NAMALWA (cell line): ENCODE results near the gene RCOR1.
"Not testable (repeated sequence)": the region's sequence is repeated elsewhere in the genome, so short reads cannot be mapped to it uniquely, and the experiment has no call there.

Source experiments
- DNase-seq: peaks from one replicate; pipeline ENCODE4 v3.0.0-alpha.2; 2015; ENCODE audit warnings: low spot score

RCOR1 gene

DNA sequence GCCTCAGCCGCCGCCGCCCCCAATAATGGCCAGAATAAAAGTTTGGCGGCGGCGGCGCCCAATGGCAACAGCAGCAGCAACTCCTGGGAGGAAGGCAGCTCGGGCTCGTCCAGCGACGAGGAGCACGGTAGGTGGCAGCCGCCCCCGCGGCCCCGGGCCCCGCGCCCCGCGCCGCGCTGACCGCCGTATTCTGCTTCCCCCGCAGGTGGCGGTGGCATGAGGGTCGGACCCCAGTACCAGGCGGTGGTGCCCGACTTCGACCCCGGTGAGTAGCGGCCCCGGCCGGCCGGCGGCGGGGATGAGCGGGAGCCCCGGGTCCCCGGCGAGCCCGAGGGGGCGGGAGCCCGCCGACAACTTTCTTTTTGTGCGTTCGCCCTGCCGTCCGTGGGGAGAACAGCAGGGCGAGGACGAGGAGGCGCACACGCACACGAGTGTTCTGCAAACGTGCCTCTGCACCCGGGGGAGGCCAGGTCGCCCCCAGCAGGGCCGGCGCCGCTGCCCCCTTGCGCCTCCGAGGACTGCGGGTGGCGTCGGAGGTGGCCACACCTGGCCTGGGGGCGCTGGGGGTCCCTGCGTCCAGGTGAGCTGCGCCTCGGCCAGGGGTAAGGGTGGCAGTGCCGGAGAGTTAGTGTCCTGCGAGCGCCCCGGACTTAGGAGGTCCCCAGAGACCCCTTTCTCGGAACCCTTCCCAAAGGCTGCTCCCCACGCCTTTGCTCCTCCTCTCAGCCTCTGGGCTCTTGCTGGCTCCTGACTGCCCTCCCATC lies 794 bp downstream of the RCOR1 start:
- peak; percentile 74 for DNase-seq

DNA sequence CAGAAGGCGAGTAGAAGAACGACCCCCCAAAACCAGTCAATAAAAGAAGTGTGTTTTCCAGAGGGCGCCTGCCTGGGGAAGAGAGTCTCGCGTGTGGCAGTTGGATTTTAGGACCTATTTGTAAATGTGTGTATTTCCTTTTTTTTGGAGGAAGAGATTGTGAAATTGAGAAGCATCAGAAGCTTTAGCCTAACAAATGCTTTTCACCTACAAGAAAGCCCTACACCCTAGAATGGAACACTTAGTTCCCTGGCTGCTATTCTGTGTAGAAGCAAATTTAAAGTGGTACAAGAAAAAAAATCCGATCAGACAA lies 1.3 kb downstream of the RCOR1 start:
- peak; percentile 53 for DNase-seq

DNA sequence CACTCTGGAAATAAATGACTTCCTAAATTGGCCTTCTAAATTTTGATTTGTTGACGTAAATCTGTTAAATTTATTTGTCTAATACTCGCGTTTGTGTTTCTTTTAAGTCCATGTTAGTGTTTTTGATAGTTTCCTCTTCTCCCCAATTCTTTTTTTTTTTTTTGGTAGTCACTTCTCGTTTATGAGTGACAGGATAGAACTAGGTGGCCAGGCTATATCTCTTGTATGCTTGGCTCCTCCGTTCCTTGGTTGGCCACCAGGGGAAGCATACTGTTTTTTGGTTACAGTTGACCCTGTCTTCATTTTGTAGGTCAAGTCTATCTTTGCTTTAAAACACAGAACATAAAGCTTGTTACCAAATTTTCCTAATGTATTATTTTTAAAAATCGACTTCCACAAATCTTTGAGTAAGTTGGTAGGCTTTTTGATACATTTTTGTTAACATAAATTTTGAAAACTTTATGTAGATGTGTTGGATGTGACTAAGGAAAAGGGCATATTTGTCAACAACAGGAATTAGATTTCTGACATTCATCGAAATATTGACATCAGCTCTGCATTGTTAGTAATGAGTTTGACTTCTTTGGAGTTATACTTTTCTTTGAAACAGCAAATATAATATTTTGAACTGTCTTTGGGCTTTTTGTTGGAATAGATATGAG lies 2.2 kb downstream of the RCOR1 start:
- peak; percentile 93 for DNase-seq

DNA sequence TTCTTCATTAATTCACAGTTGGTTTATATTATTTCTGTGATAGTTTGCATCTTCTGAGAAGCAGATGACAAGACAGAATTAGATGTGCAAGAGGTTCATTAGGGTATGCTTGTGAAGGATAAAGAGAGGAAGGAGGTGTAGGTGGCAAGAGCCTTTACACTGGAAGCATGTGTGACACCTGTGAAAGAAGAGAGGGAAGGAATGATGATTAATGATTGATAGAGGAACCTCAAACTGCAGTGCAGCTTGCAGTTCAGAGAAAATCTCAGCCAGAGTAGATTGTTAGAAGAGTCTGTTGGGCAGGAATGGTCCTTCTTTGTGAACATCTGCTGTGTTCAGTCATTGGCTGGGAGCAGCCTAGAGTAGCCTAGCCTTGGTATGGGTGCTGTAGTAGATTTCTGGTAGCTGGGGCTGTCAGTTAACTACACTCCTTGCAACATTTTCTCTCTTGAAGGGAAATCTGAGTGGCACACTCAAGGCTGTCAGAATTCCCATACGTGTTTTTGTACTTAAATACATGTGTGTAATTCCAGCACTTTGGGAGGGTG lies 9.0 kb downstream of the RCOR1 start:
- no peak for DNase-seq

DNA sequence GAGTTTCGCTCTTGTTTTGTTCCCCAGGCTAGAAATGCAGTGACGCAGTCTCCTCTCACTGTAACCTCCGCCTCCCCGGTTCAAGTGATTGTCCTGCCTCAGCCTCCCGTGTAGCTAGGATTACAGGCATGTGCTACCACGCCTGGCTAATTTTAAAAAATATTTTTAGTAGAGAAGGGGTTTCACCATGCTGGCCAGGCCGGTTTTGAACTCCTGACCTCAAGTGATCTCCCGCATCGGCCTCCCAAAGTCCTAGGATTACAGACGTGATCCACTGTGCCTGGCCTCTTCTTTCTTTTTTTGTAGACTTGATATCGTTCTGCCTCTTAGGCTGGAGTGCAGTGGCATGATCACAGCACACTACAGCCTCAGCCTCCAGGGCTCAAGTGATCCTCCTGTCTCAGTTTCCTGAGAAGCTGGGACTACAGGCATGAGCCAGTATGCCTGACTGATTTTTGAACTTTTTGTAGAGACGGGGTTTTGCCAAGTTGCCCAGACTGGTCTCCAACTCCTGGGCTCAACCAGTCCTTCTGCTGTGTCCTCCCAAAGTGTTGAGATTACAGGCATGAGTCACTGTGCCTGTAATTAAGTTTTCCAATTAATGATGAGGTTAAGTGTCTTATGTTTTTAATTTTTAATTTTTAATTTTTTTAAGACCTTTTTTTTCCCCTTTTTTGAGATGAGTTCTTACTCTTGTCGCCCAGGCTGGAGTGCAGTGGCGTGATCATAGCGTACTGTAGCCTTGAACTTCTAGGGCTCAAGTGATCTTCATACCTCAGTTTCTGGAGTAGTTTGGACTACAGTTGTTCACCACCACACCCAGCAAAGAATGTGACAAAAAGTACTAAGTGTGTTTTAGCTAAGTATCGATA lies 10.2 kb downstream of the RCOR1 start:
- DNase-seq, result no peak

DNA sequence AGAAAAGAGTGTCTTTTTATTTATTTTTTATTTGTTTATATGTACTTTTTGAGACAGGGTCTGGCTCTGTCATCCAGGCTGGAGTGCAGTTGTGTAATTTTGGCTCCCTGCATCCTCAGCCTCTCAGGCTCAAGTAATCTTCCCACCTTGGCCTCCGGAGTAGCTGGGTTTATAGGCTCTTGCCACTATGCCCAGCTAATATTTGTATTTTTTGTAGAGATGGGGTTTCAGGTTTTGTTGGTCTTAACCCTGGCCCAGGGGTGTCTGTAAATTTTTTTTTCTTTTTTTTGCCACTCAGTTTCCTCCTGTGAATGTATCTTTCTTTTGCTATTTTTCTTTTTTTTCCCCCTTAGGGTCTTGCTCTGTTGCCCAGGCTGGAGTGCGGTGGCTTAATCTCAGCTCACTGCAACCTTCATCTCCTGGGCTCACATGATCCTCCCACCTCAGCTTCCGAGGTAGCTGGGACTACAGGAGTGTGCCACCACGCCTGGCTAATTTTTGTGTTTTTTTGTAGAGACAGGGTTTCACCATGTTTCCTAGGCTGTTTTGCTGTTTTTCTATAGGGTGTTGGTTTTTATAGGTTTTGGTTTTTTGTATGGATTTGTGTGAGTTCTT lies 11.0 kb downstream of the RCOR1 start:
- no peak for DNase-seq

DNA sequence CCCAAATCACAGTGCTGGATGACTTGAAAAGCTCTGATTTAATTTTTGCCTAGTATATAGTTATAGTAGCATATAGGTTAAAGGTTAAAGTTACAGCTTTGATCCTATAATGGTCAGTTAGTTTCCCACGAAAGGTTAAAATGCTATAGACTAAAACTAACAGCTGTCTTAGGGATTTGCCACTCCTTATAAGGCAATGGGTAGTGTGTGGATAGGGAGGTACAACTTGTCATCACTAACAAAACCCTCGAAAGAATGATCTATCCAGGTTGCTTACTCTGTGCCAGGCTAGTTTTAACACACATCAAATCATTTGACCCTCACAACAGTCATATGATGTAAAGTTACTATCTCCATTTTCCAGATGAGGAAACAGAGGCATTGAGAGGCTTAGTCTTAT lies 11.7 kb downstream of the RCOR1 start:
- no peak for DNase-seq

DNA sequence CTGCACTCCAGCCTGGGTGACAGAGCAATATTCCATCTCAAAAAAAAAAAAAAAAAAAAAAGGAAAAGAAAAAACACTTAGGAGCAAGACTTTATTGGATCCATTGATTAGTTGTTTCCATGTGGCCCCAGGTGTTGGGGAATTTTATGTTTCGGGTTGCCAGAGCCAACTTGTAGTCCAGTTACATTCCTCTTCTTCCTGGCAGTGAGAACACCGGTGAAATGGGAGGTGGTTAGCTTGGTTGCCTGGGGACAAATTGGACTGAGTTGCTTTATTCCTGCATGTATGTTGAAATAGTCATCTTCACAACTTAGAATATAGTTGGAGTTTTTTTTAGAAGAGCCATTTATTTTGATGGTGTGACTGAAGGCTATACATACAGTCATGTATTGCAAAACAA lies 12.6 kb downstream of the RCOR1 start:
- DNase-seq, result no peak

DNA sequence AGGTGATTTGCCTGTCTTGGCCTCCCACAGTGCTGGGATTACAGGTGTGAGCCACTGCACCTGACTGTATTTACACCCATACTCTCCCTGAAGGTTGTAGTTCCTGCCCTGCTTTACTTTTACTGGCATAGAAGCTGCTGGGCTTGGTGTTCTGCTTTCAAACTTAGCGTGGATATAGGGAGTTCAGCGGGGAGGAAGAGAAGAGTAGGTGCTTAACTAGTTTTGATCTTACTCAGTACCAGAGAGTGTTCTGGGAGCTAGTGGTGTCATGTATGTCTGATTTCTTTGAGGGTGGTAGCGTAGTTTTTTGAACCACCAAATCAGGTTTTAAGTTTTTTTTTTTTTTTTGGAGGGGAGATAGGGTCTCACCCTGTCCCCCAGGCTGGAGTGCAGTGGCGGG lies 13.8 kb downstream of the RCOR1 start:
- no peak for DNase-seq

DNA sequence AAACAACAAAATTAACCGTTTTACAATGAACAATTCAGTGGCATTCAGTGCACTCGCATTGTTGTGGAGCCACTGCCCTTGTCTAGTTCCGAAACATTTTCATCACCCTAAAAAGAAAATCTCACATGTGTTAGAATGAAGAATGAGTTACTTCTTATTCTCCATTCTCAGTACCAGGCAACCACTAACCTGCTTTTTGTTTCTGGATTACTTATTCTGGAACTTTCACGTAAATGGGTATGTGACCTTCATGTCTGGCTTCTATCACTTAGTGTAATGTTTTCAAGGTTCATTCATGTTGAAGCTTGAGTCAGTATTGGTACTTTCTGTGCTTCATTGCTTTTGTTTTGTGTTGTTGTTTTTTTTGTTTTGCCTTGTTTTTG lies 15.6 kb downstream of the RCOR1 start:
- no peak for DNase-seq

DNA sequence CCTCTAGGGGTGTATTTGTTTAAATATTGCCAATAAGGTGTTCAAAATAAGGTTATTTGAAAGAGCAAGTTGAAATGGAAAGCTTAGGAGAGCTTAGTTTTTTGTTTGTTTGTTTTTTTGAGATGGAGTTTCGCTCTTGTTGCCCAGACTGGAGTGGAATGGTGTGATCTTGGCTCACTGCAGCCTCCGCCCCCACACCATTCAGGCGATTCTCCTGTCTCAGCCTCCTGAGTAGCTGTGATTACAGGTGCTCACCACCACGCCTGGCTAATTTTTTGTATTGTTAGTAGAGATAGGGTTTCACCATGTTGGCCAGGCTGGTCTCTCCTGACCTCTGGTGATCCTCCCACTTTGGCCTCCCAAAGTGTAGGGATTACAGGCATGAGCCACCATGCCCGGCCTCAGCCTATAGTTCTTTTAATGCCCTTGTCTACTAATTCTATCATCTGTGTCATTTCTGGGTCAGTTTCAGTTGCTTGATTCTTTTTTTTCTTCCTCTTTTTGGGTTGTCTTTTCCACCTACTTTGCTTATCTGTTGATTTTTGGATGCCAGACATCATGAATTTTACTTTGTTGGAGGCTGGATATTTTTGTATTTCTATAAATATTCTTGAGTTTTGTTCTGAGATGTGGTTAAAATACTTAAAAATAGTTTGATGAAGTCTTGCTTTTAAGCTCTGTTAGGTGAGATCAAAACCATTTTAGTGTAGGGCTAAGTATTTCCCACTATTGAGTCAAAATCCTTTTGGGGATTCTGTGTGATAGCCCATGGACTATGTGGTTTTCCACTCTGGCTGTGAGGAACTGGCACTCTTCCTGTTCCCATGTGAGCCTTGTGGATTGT lies 18.7 kb downstream of the RCOR1 start:
- DNase-seq, result peak; percentile 58

DNA sequence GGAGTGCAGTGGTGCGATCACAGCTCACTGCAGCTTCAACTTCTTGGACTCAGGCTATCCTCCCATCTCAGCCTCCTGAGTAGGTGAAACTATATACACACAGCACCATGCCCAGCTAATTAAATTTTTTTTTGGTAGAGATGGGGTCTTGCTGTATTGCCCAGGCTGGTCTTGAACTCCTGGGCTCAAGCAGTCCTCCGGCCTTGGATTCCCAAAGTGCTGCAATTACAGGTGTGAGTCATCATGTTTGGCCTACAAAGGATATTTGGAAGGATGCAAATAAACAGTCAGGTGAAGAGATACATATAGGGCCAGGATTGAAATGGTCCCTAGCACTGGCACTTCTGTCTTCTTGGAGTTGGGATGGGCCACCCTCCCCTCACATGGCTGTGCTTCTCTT lies 23.9 kb downstream of the RCOR1 start:
- DNase-seq, result no peak

DNA sequence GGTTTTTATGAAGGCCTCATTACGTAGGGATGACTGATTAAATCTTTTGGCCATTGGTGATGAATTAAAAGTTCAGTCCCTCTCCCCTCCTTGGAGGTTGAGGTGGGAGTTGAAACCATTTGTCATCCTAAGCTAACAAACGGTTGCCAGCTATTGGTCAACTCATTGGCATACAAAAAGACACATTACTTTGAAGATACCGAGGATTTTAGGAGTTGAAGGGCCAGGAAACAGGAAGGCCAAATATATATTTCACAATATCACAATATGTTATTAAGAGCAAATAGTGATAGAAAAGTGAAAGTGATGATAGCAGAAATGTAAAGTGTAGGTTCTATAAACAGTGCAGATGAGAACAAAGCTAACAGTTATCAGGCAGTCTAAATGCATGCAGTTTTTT lies 24.4 kb downstream of the RCOR1 start:
- DNase-seq, result no peak

DNA sequence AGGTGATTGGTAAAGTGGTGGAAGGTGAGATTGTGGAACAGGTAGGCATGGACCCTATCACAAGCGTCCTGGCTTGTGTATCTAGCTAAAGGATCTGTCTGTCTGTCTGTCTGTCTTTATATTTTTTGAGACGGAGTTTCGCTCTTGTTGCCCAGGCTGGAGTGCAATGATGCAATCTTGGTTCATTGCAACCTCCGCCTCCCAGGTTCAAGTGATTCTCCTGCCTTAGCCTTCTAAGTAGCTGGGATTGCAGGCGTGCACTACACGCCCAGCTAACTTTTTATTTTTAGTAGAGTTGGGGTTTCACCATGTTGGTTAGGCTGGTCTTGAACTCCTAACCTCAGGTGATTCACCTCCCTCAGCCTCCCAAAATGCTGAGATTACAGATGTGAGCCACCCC lies 26.6 kb downstream of the RCOR1 start:
- DNase-seq, result not testable (repeated sequence)

DNA sequence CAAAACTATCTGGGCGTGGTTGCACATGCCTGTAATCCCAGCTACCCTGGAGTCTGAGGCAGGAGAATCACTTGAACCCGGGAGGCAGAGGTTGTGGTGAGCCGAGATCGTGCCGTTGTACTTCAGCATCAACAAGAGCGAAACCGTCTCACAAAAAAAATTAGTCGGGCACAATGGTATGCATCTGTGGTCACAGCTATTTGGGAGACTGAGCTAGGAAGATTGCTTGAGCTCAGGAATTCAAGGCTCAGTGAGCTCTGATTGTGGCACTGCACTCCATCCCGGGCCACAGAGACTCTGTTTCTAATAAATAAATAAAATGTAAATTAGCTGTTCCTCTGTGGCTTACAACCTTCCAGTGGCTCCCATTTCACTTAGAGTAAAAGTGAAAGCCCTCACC lies 28.0 kb downstream of the RCOR1 start:
- DNase-seq, result no peak

DNA sequence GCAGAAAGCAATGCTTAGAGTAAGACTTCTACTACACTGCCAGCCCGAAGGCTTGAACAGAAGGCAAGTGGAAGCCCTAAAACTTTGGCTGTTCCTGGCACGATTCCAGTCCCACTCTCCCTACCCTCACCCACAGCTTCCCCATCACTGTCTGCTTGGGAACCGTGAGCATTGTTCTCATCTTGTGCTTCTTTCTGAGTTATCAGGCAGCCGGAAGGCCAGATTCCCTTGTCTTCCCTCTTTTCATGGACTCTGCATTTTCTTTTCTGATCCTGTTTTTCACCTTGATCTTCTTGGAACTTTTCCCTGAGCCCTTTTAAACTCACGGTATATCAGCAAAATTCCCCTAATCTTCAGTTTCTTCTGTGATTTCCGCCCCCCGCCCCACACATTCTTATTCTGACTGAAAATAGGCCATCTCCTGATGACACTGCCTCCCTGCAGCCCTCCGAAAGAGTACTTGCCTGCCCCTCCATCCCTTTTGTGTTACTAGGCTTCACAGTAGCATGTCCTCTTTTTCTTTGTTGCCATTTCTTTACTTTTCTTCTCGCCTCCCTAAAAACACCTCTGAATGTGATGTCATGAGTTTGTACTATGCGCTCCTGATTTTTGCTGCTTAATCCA lies 29.9 kb downstream of the RCOR1 start:
- no peak for DNase-seq

DNA sequence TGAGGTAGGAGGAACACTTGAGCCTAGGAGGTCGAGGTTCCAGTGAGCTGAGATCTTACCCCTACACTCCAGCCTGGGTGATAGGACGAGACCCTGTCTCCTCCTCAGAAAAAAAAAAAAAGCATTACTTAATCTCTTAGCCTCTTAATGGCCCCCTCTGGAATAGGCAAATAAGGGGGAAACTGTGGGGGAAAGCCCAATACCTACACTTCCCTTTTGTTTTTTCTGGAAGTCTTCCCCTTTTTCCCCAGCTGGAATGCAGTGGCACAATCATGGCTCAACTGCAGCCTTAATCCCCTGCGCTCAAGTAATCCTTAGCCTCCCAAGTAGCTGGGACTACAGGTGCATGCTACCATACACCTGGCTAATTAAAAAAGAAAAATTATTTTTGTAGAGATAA lies 32.2 kb downstream of the RCOR1 start:
- no peak for DNase-seq

DNA sequence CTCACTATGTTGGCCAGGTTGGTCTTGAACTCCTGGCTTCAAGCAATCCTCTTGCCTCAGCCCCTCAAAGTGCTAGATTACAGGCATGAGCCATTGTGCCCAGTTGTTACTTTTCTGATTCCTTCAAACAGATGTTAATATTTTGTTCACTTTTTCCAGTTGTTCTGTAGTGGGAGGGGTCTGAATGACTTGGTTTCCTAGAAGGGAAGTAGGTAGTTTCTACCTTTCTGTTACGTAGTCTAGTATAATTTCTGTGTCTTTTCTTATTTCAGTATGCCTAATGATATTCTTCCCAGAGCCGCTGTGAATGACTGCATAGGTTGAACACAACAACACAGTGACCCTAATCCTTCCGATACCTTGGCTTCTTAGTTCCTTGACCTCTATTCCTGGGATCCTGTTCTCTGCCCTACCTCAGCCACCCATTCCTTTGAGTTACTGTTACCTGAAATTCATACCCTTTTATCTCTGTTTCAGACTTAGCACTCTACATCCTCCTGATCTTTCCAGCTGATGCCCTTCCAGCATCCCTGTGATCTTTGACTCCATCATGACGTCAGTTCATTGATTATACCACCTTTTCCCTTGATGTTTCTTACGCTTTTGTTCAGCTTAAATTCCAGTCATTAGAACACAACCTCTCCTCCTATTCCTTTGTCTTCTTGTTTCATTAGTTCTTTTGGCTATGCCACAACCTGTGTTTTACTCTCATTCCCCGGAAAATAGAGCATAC lies 33.3 kb downstream of the RCOR1 start:
- DNase-seq, result no peak

DNA sequence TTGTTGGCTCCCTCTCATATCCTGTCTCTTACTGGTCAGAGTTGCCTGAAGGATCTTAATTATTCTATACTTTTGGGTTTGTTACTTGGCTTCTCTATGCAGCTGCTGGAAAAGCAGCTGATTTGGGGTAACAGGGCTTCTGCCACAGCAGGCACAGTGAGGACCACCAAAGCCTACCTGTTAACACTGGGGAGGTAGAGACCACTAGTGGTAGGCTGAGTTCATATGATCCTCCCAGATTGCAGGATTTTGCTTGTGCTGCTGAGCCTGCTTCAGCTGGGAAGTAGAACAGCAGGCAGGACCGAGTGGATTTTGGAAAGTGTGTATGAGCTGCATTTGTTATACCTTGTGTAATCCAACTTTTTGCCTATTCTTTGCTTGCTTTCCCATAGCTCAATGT lies 34.1 kb downstream of the RCOR1 start:
- DNase-seq, result no peak

DNA sequence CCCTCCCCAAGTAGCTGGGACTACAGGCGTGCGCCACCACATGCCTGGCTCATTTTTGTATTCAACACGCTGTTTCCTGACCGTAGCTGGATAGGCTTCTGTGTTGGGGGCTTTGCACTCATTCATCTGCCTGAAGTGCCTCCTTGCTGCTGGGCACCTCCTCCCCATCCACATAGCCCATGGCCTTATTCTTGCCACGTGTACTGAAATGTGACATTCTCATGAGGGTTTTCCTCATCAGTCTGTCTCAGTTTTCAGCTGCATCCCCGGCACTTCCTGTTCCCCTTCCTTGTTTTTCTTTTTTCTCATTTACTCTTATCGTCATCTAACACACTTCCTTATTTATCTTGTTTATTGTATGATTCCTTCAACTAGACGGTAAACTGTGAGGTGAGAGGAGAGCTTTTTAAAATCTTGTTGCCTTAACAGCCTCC lies 36.6 kb downstream of the RCOR1 start:
- no peak for DNase-seq
